SU-DHL-6 (cell line): ENCODE measurements around the gene PDZD7.

ENCODE experiments used
- CTCF ChIP-seq: fragments of 200-600 bp; sonication (generic); IDR thresholded peaks from one replicate; pipeline ENCODE4 v1.5.1; 2017; ENCODE audit warnings: antibody characterized with exemption, mild to moderate bottlenecking, low read length, moderate library complexity; ENCODE audit not compliant: insufficient read depth, poor library complexity, severe bottlenecking
- EZH2phosphoT487 ChIP-seq: fragments of 200-600 bp; sonication (generic), shearing (Covaris generic); conservative IDR thresholded peaks from 2 replicates; pipeline ENCODE4 v1.6.1; 2018; ENCODE audit warnings: mild to moderate bottlenecking, antibody characterized with exemption, low read length, moderate library complexity, mixed read lengths

- TF ChIP-seq CTCF (no peak), EZH2phosphoT487 (no peak)
Observed at GRCh38 chr10:101014966-101015581, 15.9 kb downstream of the PDZD7 start.
